Naive thymus-derived CD4-positive, alpha-beta T cell (primary cell): ENCODE results near the gene FAAP20. TPM values are rescaled to one million over a fixed set of nuclear protein-coding genes. Genes with fewer than 3 reads are reported as not detected.

Experiments
- ATAC-seq: fragments of 150-1000 bp; cut with Tn5 transposase; 2 replicates; pipeline ENCODE4 v1.10.0; 2021; ENCODE audit warnings: mild to moderate bottlenecking, moderate library complexity
- CTCF ChIA-PET: fragments of 350-600 bp; sonication (Branson Sonifier 250); formaldehyde crosslinking; loops from one replicate; lab custom pipeline; 2021; ENCODE audit warnings: antibody characterized with exemption; lab: Charles Lee
- POLR2A ChIA-PET: fragments of 350-600 bp; sonication (Branson Sonifier 250); formaldehyde crosslinking; loops from one replicate; lab custom pipeline; 2021; ENCODE audit warnings: antibody characterized with exemption, inconsistent platforms; lab: Charles Lee
- DNase-seq, 9 donors: peaks; one replicate each; pipeline versions ENCODE4 v3.0.0 to v3.0.0-alpha.2; 2020 to 2022; ENCODE audit warnings: mixed read lengths in 1 of 9
- H3K27ac ChIP-seq: one replicate; pipeline ENCODE4 v1.7.0; 2013; ENCODE audit warnings: mild to moderate bottlenecking, low read depth, low read length, moderate library complexity
- H3K27me3 ChIP-seq, 2 donors: one replicate each; pipeline ENCODE4 v1.7.0; 2013; ENCODE audit warnings: low read length in 2 of 2, mild to moderate bottlenecking in 2 of 2, moderate library complexity in 2 of 2; ENCODE audit not compliant: control insufficient read depth in 2 of 2, insufficient read depth in 2 of 2
- H3K36me3 ChIP-seq, 3 experiments: 1 replicate in 2 of 3; 2 replicates in 1 of 3; pipeline ENCODE4 v1.7.0; 2013; ENCODE audit warnings: low read length in 3 of 3, mild to moderate bottlenecking in 3 of 3, moderate library complexity in 1 of 3; ENCODE audit not compliant: insufficient read depth in 3 of 3, control insufficient read depth in 2 of 3
- H3K4me1 ChIP-seq, 2 donors: one replicate each; pipeline ENCODE4 v1.7.0; 2013; ENCODE audit warnings: low read length in 2 of 2, mild to moderate bottlenecking in 2 of 2, moderate library complexity in 1 of 2; ENCODE audit not compliant: control insufficient read depth in 2 of 2, insufficient read depth in 2 of 2
- H3K4me3 ChIP-seq: 2 replicates; pipeline ENCODE4 v1.7.0; 2013; ENCODE audit warnings: mild to moderate bottlenecking, low read length
- H3K9me3 ChIP-seq, 3 experiments: 1 replicate in 2 of 3; 2 replicates in 1 of 3; pipeline ENCODE4 v1.7.0; 2013; ENCODE audit warnings: low read length in 3 of 3; ENCODE audit not compliant: control insufficient read depth in 2 of 3
- H3K27ac Mint-ChIP-seq, 9 donors: one replicate each; pipeline ENCODE4 v1.8.0; 2020 to 2022; ENCODE audit warnings: mixed read lengths in 9 of 9, mild to moderate bottlenecking in 8 of 9, moderate library complexity in 5 of 9, inconsistent platforms in 2 of 9
- H3K27me3 Mint-ChIP-seq, 5 donors: one replicate each; pipeline ENCODE4 v1.8.0; 2021 to 2022; ENCODE audit warnings: mixed read lengths in 5 of 5, mild to moderate bottlenecking in 1 of 5
- H3K36me3 Mint-ChIP-seq, 5 donors: one replicate each; pipeline ENCODE4 v1.8.0; 2020 to 2022; ENCODE audit warnings: mixed read lengths in 5 of 5, mild to moderate bottlenecking in 3 of 5, inconsistent platforms in 1 of 5
- H3K4me1 Mint-ChIP-seq, 7 donors: one replicate each; pipeline ENCODE4 v1.8.0; 2020 to 2022; ENCODE audit warnings: mixed read lengths in 7 of 7, mild to moderate bottlenecking in 3 of 7, inconsistent platforms in 1 of 7
- H3K4me3 Mint-ChIP-seq, 10 donors: one replicate each; pipeline ENCODE4 v1.8.0; 2020 to 2022; ENCODE audit warnings: mild to moderate bottlenecking in 10 of 10, mixed read lengths in 10 of 10, moderate library complexity in 6 of 10, inconsistent platforms in 2 of 10
- H3K9me3 Mint-ChIP-seq, 11 donors: one replicate each; pipeline ENCODE4 v1.8.0; 2020 to 2022; ENCODE audit warnings: mixed read lengths in 11 of 11, mild to moderate bottlenecking in 4 of 11, inconsistent platforms in 1 of 11, moderate library complexity in 1 of 11
- intact Hi-C, 2 donors: fragments of 100-400 bp; cut with micrococcal nuclease; formaldehyde crosslinking; loops; one replicate each; pipeline ENCODE4 v1.15.1; 2023
- polyA plus RNA-seq, 2 donors: library from polyadenylated mRNA; unstranded; fragments of 300-500 nt; fragmentation: Illumina TruSeq; gene quantifications; one replicate each; pipeline ENCODE4 v1.2.3, GENCODE V29; 2021
- total RNA-seq, 6 experiments: library from RNA in 5 of 6; stranded (reverse) in 5 of 6; gene quantifications; 1 replicate in 5 of 6; 2 replicates in 1 of 6; pipeline ENCODE4 v1.2.3 and lab custom pipeline; 2021 to 2026

The FAAP20 gene
- total and polyA plus RNA-seq, 7 experiments from 2014 or later = 43.2 to 77.0 (median 55.7) TPM

DNA sequence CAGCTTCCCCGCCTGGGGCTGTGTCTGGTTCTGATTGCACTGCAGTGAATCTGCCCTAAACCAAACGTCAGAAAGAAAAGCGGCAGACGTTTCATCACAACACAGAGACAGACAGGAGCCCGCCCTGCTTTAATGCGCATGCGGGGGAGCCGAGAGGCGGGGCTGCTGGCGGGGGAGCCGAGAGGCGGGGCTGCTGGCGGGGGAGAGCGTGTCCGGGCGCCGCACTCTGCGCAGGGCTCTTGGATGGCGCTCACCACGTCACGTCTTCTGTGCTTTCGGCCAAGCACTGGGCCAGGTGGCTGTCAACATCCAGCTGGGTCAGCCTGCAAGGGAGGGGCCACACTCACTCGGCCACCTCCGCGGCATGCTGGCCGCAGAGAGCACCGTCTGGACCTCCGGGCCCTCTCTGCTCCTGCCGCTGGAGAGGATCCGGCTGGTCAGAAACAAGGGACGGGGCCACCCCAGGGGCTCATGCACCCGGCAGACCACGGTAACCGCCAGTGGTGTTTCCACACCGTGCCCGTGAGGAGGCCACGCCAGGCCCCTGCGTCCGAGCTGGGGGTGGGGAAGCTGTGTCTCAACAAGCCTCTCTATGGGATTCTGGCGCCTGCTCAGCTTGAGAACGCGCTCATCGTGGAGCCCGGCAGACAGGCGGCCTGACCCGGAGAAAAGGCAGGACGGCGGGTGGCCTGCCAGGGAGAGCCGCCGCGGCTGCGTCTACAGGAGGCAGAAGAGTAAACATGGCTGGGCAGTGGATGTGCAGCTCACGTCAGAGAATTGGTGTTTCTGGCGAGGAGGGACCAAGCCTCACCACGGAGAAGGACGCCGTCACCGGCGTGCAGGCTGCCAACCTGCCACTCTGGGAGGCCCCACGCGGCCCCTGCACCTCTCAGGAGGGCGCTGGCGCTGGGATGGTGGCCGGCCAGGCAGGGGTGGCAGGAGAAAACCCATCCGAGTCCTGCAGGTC, 4.8 kb downstream of the FAAP20 start:
- DNase-seq (peak; percentile 78 to 95 (median 91)), ATAC-seq (peak; percentile 95)
- POLR2A ChIA-PET = interaction anchor here (0.6 to 3.2 kb wide), 13 partner anchors 9 to 597 kb away, joined by 3 to 23 read pairs (median 4); partner anchors contain the start of genes MORN1, PANK4 and RER1
- Mint-ChIP-seq H3K27ac (peak overlapping the region; percentile 68 to 99 (median 95)), H3K27me3 (no peaks in the 10 kb centered on the region), H3K9me3 (no peaks in the 10 kb centered on the region), H3K36me3 (peaks cover 0 to 4% (median 0%) of the 10 kb centered on the region in 5 donors), H3K4me1 (peaks cover 0 to 23% (median 11%) of the 10 kb centered on the region in 7 donors), H3K4me3 (peak overlapping the region; percentile 66 to 86 (median 80))
- Histone ChIP-seq H3K27me3 (no peaks in the 10 kb centered on the region), H3K4me1 (peaks cover 6 to 9% of the 10 kb centered on the region in 2 donors), H3K36me3 (peaks cover 0 to 12% (median 0%) of the 10 kb centered on the region in 3 experiments), H3K4me3 (peak overlapping the region; percentile 80), H3K9me3 (no peaks in the 10 kb centered on the region), H3K27ac (peak overlapping the region; percentile 82)
- intact Hi-C loops = loop anchor here (1.0 to 10.0 kb wide), 4 partner anchors 42 to 455 kb away; partner anchors contain the start of gene TMEM52 (in 1 of the 2)
- CTCF ChIA-PET = interaction anchor here (0.6 to 1.4 kb wide), 7 partner anchors 13 to 284 kb away, joined by 3 to 5 read pairs (median 4); no protein-coding TSS in a partner anchor

DNA sequence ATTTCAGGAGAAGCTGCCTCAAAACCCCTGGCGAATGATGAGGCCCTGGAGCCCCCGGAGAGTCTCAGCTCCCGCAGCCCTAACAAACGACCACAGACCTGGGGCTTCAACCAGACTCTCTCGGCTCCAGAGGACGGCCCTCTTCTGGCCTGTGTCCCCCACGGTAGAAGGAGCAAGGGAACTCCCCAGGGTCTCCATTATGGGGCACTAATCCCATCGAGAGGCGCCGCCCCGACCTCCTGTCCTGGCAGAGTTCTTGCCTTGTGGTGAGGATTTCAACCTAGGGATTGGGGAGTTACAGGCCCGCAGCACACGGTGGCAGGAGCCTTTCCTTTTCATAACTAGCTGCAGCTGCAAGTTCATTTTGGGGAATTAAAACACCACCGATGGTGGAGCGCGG, 6.2 kb downstream of the FAAP20 start:
- CTCF ChIA-PET = interaction anchor here (0.9 to 1.4 kb wide), 2 partner anchors 12 to 193 kb away, joined by 4 to 5 read pairs; no protein-coding TSS in a partner anchor
- Mint-ChIP-seq H3K27ac (peak overlapping the region in 3 of 9 donors; percentile 43 to 66 (median 56)), H3K36me3 (peaks cover 0 to 7% (median 0%) of the 10 kb centered on the region in 5 donors), H3K9me3 (no peaks in the 10 kb centered on the region), H3K4me3 (peak overlapping the region in 3 of 10 donors; percentile 12 to 54 (median 21)), H3K27me3 (no peaks in the 10 kb centered on the region), H3K4me1 (peaks cover 0 to 23% (median 11%) of the 10 kb centered on the region in 7 donors)
- H3K27me3 ChIP-seq = no peaks in the 10 kb centered on the region
- H3K4me1 ChIP-seq = peaks cover under 1 to 5% of the 10 kb centered on the region in 2 donors
- intact Hi-C loops = loop anchor here in 1 of 2 donors (5.0 kb wide), 1 partner anchor 41 kb away; no protein-coding TSS in a partner anchor
- no peak overlapping the region for H3K4me3 ChIP-seq
- POLR2A ChIA-PET = interaction anchor here (1.0 to 2.0 kb wide), 4 partner anchors 193 to 599 kb away, joined by 3 to 6 read pairs (median 4); no protein-coding TSS in a partner anchor
- ATAC-seq (no peak), DNase-seq (no peak)
- no peaks in the 10 kb centered on the region for H3K9me3 ChIP-seq
- peaks cover 0 to 20% (median 0%) of the 10 kb centered on the region in 3 experiments for H3K36me3 ChIP-seq
- no peak overlapping the region for H3K27ac ChIP-seq

DNA sequence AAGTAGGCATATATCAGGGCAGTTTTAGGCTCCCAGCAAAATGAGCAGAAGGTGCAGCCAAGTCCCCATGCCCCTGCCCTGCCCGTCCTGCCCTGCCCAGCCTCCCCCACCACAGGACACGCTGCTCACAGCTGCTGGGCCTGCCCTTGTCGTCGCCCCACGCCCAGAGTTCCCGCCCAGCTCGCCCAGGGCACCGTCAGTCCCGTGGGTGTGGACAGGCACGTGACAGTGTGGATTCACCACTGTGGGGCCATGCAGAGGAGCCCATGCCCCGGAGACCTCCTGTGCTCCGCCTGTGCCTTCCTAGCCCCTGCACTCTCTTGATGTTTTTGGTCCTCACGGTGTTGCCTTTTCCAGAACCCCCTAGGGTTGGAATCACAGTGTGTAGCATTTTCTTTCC, 7.0 kb downstream of the FAAP20 start:
- peak overlapping the region in 2 of 9 donors; percentile 44 to 88 for H3K27ac Mint-ChIP-seq
- no peak for ATAC-seq
- Histone ChIP-seq H3K27me3 (no peaks in the 10 kb centered on the region), H3K9me3 (no peaks in the 10 kb centered on the region), H3K4me3 (no peak overlapping the region), H3K4me1 (peaks cover 0 to 5% of the 10 kb centered on the region in 2 donors), H3K27ac (no peak overlapping the region), H3K36me3 (peaks cover 0 to 21% (median 0%) of the 10 kb centered on the region in 3 experiments)
- peaks cover 0 to 19% (median 11%) of the 10 kb centered on the region in 7 donors for H3K4me1 Mint-ChIP-seq
- H3K36me3 Mint-ChIP-seq = peaks cover 0 to 7% (median 0%) of the 10 kb centered on the region in 5 donors
- no peak for DNase-seq
- ChIA-PET POLR2A (no interaction called here), CTCF (no interaction called here)
- intact Hi-C loops = loop anchor here in 1 of 2 donors (5.0 kb wide), 1 partner anchor 40 kb away; no protein-coding TSS in a partner anchor
- no peaks in the 10 kb centered on the region for H3K9me3 Mint-ChIP-seq
- no peak overlapping the region for H3K4me3 Mint-ChIP-seq
- no peaks in the 10 kb centered on the region for H3K27me3 Mint-ChIP-seq

DNA sequence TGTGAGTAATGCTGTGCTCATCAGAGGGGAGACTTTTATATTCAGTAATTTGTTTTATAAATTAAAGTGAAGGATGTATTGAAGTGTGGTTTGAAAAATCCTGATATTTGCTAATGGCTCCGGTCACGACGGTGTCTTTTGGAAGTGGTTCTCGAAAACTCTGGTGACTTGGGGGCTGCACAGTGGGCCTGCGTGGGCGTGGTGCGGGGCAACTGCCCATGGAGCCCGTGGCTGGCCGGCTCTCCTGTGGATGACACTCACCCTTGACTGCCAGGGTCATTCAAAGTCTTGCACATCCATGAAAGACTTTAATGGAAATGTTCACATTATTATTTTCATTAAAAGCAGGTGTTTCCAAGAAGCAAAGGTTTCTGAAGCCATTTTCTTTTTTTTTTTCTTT, 7.7 kb downstream of the FAAP20 start:
- CTCF ChIA-PET = no interaction called here
- H3K27ac ChIP-seq = no peak overlapping the region
- Mint-ChIP-seq H3K27me3 (no peaks in the 10 kb centered on the region), H3K4me3 (no peak overlapping the region), H3K27ac (peak overlapping the region in 3 of 9 donors; percentile 30 to 72 (median 38)), H3K36me3 (peaks cover 0 to 7% (median 0%) of the 10 kb centered on the region in 5 donors), H3K9me3 (no peaks in the 10 kb centered on the region), H3K4me1 (peaks cover 0 to 17% (median 10%) of the 10 kb centered on the region in 7 donors)
- no peaks in the 10 kb centered on the region for H3K27me3 ChIP-seq
- H3K4me1 ChIP-seq = no peaks in the 10 kb centered on the region
- H3K36me3 ChIP-seq = peaks cover 0 to 21% (median 0%) of the 10 kb centered on the region in 3 experiments
- POLR2A ChIA-PET = no interaction called here
- DNase-seq = no peak
- intact Hi-C loops = loop anchor here in 1 of 2 donors (5.0 kb wide), 1 partner anchor 40 kb away; no protein-coding TSS in a partner anchor
- ATAC-seq = no peak
- H3K4me3 ChIP-seq = no peak overlapping the region
- H3K9me3 ChIP-seq = no peaks in the 10 kb centered on the region

DNA sequence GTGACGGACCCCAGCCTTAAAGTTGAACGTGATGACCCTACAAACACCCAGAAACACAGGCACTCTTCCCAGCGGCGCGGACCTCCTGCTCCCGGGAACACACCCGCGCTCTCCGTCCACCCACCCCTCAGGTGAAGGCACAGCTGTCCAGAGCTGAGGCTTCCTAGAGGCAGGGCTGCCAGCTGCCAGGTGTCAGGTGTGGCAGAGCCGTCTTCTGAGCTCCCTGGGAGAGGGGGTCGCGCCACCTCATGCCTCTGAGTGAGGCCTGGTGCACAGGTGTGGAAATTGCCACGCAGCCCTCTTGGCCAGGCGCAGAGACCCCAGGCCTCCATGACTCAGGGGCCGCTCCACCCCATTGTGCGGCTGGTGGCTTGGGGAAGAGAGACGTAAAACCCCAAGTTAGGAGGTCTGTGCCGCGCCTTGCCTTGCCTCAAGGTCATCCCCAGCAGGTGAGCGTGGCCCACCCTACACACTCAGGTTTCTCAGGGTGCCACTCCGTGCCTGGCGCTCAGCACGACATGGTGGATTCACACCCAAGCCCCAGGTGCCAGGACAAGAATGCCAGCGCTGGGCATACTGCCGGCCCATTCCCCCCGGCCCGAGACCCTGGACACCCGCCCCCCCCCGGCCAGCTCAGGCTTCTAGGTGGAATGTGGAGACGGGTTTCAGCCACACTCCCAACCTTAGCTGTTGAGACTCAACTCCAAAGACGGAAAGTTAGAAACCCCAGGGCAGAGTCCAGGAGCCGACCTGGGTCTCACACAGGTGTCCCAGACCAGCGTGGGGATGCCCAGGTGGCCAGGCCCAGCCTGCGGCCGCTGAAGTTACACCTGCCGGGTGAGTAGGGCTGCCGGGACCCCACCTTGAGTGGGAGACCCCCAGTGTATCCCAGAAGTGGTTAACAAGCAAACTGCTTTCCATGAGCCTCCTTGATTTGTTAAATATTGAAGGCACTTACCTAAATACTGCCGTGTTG, 8.4 kb downstream of the FAAP20 start:
- Mint-ChIP-seq H3K36me3 (peaks cover 0 to 7% (median 0%) of the 10 kb centered on the region in 5 donors), H3K27ac (peak overlapping the region in 2 of 9 donors; percentile 33 to 74), H3K4me1 (peaks cover 0 to 13% (median 6%) of the 10 kb centered on the region in 7 donors), H3K9me3 (no peaks in the 10 kb centered on the region), H3K4me3 (no peak overlapping the region), H3K27me3 (no peaks in the 10 kb centered on the region)
- ChIA-PET POLR2A (no interaction called here), CTCF (no interaction called here)
- H3K4me1 ChIP-seq = no peaks in the 10 kb centered on the region
- peaks cover 0 to 21% (median 0%) of the 10 kb centered on the region in 3 experiments for H3K36me3 ChIP-seq
- no peak overlapping the region for H3K27ac ChIP-seq
- no peak overlapping the region for H3K4me3 ChIP-seq
- no peaks in the 10 kb centered on the region for H3K9me3 ChIP-seq
- no peaks in the 10 kb centered on the region for H3K27me3 ChIP-seq
- DNase-seq (no peak), ATAC-seq (no peak)
- intact Hi-C loops = loop anchor here in 1 of 2 donors (5.0 kb wide), 1 partner anchor 39 kb away; no protein-coding TSS in a partner anchor
